ENCODE measurements around the gene INPP5E.

INPP5E gene

DNA sequence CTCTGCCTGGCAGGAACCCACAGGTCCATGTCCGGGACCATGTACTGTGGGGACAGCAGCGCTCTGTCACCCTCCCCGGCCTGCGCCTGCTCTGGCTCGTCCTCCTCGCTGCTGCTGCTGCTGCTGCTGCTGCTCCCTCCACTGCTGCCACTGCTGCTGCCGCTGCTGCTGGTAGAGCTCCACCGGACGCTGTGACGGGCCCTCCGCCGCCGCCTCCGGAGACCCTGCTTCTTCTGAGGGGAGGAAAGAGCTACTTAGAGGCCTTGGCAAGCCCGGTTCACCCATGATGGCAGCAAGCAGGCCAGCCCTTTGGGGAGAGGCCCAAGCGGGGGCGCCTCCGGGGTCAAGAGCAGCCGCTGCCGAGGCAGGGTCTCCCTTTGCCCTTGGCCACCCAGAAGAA is 56.2 kb downstream of the INPP5E start:
- H3K9me3 ChIP-seq (replicated peaks; ENCODE audit: low read length), result no peaks in the 10 kb centered on the region
- H3K9ac ChIP-seq (ENCODE audit: low read depth, low read length), result no peak overlapping the region
- no peaks in the 10 kb centered on the region for H3K27me3 ChIP-seq (ENCODE audit: control insufficient read depth, insufficient read depth, low read length)
- H3K4me3 ChIP-seq (ENCODE audit: low read length), result no peak overlapping the region
- H3K36me3 ChIP-seq (ENCODE audit: insufficient read depth, low read length), result peaks cover 67% of the 10 kb centered on the region
- no peak overlapping the region for H3K4me2 ChIP-seq (ENCODE audit: low read length)
- no peaks in the 10 kb centered on the region for H3K4me1 ChIP-seq (ENCODE audit: control insufficient read depth, insufficient read depth, low read length)

DNA sequence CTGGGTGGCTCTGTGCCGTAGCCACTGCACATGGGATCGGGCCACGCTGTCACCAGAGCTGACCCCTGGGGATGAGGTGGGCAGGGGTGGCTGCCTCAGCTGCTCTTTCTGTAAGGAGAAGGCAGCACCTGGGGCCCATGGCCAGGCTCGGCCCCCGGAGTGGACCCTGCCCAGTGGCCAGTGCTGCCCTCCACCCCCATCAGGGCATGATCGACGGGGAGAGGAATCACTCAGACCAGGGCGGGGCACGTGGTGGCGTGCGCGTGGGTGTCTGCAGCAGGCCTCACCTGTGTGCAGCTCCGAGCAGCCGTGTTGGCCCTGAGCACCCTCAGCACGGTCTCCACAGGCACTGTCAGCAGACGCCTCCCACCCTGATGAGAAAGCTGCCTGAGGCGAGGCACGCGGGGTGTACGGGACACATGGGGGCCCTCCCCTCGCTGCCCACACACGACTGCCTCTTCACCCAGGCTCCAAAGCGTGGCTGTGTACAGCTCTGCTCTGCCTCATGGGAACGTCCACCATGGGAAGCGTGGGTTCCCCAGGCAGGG is 57.6 kb downstream of the INPP5E start:
- Histone ChIP-seq H3K9me3 (replicated peaks; ENCODE audit: low read length) (no peaks in the 10 kb centered on the region), H3K4me1 (ENCODE audit: control insufficient read depth, insufficient read depth, low read length) (no peaks in the 10 kb centered on the region), H3K4me2 (ENCODE audit: low read length) (no peak overlapping the region), H3K4me3 (ENCODE audit: low read length) (no peak overlapping the region), H3K36me3 (ENCODE audit: insufficient read depth, low read length) (peaks cover 58% of the 10 kb centered on the region), H3K27me3 (ENCODE audit: control insufficient read depth, insufficient read depth, low read length) (no peaks in the 10 kb centered on the region), H3K9ac (ENCODE audit: low read depth, low read length) (no peak overlapping the region)

DNA sequence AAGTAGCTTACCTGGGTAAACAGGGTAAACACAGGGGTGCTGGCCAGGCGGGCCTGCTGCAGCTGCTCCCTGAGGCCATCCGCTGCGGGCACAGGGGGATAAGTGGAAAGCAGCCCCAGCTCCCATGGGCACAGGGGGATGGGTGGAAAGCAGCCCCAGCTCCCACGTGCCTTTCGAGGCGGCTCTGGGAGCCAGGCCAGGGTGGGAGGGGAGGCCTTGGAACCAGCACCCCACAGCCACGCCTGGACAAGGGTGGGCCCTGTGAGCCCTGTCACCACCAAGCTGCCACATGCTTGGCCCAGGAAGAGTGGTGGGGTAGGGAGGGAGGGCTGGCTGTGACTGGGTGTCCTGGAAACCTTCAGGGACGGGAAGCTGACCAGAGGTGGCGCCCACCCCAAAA is 58.3 kb downstream of the INPP5E start:
- H3K27me3 ChIP-seq (ENCODE audit: control insufficient read depth, insufficient read depth, low read length), result no peaks in the 10 kb centered on the region
- H3K4me3 ChIP-seq (ENCODE audit: low read length), result no peak overlapping the region
- H3K4me1 ChIP-seq (ENCODE audit: control insufficient read depth, insufficient read depth, low read length), result no peaks in the 10 kb centered on the region
- H3K4me2 ChIP-seq (ENCODE audit: low read length), result no peak overlapping the region
- peaks cover 56% of the 10 kb centered on the region for H3K36me3 ChIP-seq (ENCODE audit: insufficient read depth, low read length)
- no peaks in the 10 kb centered on the region for H3K9me3 ChIP-seq (replicated peaks; ENCODE audit: low read length)
- H3K9ac ChIP-seq (ENCODE audit: low read depth, low read length), result no peak overlapping the region

DNA sequence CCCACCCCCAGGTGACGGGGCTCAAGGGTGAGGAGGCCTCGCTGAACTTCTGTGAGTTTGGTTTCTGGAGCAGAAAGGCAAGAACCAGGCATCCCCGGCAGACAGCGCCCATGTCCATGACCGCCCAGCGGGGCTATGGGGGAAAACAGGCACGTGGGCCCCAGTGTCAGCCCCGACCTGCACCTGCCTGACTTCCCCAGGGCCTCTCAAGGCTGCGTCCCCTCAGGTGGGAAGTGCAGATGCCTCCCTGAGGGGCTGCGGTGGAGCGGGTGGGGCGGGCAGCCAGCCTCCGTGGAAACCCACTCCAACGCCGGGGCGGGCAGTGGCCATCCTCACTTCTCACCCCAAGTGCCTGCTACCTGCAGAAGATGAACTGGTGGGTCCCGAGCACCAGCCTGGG is 59.3 kb downstream of the INPP5E start:
- no peak overlapping the region for H3K9ac ChIP-seq (ENCODE audit: low read depth, low read length)
- H3K36me3 ChIP-seq (ENCODE audit: insufficient read depth, low read length), result peaks cover 57% of the 10 kb centered on the region
- H3K27me3 ChIP-seq (ENCODE audit: control insufficient read depth, insufficient read depth, low read length), result no peaks in the 10 kb centered on the region
- no peaks in the 10 kb centered on the region for H3K9me3 ChIP-seq (replicated peaks; ENCODE audit: low read length)
- H3K4me3 ChIP-seq (ENCODE audit: low read length), result no peak overlapping the region
- no peaks in the 10 kb centered on the region for H3K4me1 ChIP-seq (ENCODE audit: control insufficient read depth, insufficient read depth, low read length)
- H3K4me2 ChIP-seq (ENCODE audit: low read length), result no peak overlapping the region

DNA sequence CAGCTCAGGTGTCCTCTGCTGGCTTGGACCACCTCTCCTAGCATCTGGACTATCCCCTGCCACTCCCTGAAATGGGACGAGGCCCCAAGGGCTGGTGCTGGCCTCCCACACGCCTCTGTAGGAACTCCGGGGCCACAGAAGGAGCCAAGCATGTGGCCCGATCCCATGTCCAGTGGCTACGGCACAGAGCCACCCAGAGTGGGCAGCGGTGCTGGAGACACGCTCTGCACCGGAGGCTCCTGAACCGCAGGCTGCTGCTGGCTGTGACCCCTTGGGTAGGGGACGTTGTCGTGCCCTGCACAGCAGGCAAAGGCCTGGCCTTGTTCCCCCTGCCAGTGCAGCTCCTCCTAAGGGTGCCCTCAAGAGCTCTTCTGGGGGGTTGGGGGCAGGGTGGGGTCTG is 59.8 kb downstream of the INPP5E start:
- Histone ChIP-seq H3K4me2 (ENCODE audit: low read length) (no peak overlapping the region), H3K36me3 (ENCODE audit: insufficient read depth, low read length) (peaks cover 56% of the 10 kb centered on the region), H3K4me3 (ENCODE audit: low read length) (no peak overlapping the region), H3K9ac (ENCODE audit: low read depth, low read length) (no peak overlapping the region), H3K9me3 (replicated peaks; ENCODE audit: low read length) (no peaks in the 10 kb centered on the region), H3K27me3 (ENCODE audit: control insufficient read depth, insufficient read depth, low read length) (no peaks in the 10 kb centered on the region), H3K4me1 (ENCODE audit: control insufficient read depth, insufficient read depth, low read length) (no peaks in the 10 kb centered on the region)

DNA sequence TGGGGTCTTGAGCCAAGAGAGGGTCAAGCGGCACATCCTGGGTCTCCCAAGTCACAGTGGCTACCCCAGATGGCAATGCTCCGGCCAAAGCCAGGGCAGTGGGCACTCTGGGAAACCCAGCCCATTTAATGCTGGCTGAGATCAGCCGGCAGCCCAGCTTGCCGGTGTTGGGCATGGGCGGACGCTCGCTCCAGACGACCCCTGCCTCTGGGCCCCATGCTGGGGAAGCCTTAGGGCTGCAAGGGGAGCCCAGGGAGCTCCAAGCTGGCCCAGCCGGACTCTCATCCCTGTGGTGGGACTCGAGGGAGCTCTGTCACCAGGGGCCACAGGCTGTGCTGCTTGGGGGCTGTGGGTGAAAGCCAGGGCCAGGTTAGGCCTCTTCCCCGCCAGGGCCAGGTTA is 60.2 kb downstream of the INPP5E start:
- Histone ChIP-seq H3K9ac (ENCODE audit: low read depth, low read length) (no peak overlapping the region), H3K36me3 (ENCODE audit: insufficient read depth, low read length) (peaks cover 52% of the 10 kb centered on the region), H3K4me2 (ENCODE audit: low read length) (no peak overlapping the region), H3K4me1 (ENCODE audit: control insufficient read depth, insufficient read depth, low read length) (no peaks in the 10 kb centered on the region), H3K9me3 (replicated peaks; ENCODE audit: low read length) (no peaks in the 10 kb centered on the region), H3K4me3 (ENCODE audit: low read length) (no peak overlapping the region), H3K27me3 (ENCODE audit: control insufficient read depth, insufficient read depth, low read length) (no peaks in the 10 kb centered on the region)

DNA sequence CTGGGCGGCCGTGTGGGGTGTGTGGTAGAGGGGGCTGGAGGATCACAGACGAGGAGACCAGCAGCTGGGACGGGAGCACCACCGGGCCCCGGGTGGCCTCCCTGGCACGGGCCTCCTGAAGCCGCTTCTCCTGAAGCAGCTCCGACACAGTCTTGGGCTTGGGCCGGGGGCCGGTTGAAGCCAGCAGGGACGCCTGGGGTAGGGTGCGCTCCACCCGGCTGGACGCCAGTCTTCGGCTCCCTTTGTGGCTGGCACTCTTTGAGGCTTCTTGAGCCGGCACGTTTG is 60.7 kb downstream of the INPP5E start:
- Histone ChIP-seq H3K36me3 (ENCODE audit: insufficient read depth, low read length) (peaks cover 48% of the 10 kb centered on the region), H3K4me3 (ENCODE audit: low read length) (no peak overlapping the region), H3K9ac (ENCODE audit: low read depth, low read length) (no peak overlapping the region), H3K4me1 (ENCODE audit: control insufficient read depth, insufficient read depth, low read length) (no peaks in the 10 kb centered on the region), H3K9me3 (replicated peaks; ENCODE audit: low read length) (no peaks in the 10 kb centered on the region), H3K27me3 (ENCODE audit: control insufficient read depth, insufficient read depth, low read length) (no peaks in the 10 kb centered on the region), H3K4me2 (ENCODE audit: low read length) (no peak overlapping the region)

Data from skeletal muscle satellite cell (primary cell).